GDM1 (cell line): ENCODE measurements around the gene TMBIM4.

Experiments used
- DNase-seq: peaks from one replicate; lab custom pipeline; 2025; lab: John Stamatoyannopoulos, UW

Gene TMBIM4

DNA sequence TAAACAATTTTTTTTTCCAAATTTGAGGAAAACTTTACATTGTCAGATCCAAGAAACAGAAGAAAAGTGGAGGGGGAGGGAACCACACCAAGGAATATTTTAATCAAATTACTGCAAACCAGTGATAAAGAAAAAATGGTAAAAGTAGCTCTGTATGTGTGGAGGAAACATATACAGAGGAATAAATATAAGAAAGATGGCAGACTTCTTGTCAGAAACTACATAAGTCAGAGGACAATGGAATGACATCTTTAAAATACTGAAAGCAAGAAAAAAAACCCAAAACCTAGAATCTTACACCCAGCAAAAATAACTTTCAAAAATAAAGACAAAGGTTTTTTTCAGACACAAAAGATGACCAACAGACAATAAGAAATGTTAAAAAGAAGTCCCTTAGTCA lies 29.1 kb downstream of the TMBIM4 start:
- no peak for DNase-seq

GRCh38 chr12:66139328-66139727 lies 30.5 kb downstream of the TMBIM4 start:
- no peak for DNase-seq

GRCh38 chr12:66137937-66138336 lies 31.9 kb downstream of the TMBIM4 start:
- no peak for DNase-seq

GRCh38 chr12:66132408-66132807 lies 37.4 kb downstream of the TMBIM4 start:
- DNase-seq, result no peak

DNA sequence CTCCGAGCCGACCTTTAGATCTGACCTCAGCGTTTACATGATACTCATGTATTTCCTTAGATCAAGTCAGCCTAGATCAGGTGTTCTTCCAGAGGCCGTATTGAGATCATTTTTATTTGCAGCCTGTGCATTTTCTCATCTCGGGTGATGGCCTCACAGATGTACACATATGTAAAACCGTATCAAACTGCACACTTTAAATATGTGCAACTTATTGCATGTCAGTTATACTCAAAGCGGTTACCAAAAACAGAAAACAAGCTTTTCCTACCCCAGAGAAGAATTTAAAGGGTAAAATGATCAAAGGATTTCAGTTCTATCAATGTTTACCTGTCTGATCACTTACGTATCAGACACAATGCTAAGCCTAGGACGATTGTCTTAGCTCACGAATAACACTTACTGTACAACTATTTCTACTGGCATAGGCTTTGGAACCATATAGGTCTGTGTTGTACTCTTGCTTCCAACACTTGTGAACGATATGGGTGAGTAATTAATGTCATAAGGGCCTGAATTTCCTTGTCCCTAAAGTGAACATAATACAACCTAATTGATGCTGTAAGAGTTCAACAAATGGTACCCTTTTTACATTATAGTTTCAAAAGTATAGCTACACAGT lies 38.6 kb downstream of the TMBIM4 start:
- no peak for DNase-seq

- DNase-seq, result peak; percentile 78
These were observed 39.3 kb downstream of the TMBIM4 start, which contains the start of gene LLPH for GRCh38 chr12:66130267-66131066. TSS of gene LLPH (minus strand) at chr12:66130750. CDS start at chr12:66129106, 1,644 bp downstream.

DNA sequence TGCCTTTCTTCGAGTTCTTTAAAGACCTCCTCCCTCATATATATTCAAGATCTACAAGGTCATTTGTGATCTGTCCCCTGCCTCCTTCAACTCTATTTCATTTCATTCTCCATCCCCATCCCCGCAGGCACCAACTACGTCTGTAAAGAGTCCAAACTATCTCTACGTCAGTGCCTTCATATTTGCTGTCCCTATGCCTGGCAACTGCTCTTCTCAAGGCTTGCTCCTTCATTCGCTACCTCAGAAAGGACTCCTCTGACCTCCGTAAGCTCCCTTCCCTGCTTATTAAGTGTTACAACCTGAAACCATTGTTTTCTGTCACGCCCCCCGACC lies 39.9 kb downstream of the TMBIM4 start:
- DNase-seq, result no peak

GRCh38 chr12:66127650-66128049 lies 42.1 kb downstream of the TMBIM4 start:
- DNase-seq, result no peak

DNA sequence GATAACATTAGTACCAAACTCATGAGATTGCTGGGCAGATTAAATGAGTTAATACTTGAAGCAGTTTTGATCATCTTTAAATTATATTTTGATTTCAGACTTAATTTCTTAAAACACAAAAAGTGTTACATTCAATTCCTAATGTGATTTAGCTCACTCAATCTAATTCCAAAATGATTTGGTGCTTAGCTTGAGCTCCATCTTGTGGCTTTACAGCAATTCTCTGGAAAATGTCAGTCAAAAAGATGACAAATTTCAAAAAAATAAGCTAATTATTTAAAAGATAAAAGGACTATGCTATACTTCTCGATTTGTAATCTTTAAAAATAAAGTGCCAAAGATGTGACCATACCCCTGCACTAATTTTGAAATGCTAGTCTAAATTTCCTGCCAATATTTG lies 49.3 kb downstream of the TMBIM4 start:
- DNase-seq, result no peak

DNA sequence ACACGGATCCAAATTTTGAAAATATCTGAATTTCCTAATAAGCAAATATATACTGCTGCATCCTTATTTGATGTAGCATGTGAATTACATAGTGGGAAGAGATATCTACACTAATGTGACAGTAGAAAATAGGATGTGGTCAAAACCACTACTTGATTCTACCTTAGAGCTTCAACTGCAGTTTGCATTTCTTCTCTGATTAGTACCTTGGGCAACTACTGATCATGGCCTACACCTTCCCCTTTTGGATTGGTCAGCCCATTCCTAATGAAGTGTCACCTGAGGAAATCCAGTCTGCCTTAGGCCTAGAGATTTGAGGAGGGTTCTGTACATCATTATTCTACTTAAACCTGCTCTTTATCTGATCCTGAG lies 49.9 kb downstream of the TMBIM4 start:
- no peak for DNase-seq

DNA sequence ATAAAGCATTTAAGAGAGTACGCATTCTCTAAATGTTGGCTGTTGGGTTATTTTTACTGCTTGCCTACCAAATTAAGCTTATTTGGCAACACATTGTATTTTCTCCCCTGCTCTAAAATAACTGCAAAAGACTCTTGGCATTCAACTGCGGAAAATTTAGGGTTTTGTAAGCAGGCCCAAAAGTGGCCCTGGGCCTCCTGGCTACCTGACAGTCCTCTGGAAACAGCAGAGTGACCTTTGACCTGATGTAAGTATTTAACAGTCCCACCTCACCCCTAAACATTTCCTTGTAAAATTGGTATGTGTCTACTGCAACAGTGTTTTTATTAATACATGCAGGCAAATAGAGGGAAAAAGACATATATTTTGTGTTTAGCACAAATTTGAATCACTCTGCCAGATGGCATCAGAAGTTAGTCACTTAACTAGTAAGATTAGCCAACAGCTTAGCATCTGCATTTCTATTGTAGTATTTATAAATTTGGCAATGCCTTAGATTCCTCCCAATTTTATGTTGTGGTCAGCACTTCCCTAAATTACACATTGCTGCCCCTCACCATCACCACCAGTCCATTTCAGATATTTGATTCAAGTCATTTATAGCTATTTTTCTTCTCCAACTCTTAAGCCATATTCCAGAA lies 50.4 kb downstream of the TMBIM4 start:
- DNase-seq, result no peak

DNA sequence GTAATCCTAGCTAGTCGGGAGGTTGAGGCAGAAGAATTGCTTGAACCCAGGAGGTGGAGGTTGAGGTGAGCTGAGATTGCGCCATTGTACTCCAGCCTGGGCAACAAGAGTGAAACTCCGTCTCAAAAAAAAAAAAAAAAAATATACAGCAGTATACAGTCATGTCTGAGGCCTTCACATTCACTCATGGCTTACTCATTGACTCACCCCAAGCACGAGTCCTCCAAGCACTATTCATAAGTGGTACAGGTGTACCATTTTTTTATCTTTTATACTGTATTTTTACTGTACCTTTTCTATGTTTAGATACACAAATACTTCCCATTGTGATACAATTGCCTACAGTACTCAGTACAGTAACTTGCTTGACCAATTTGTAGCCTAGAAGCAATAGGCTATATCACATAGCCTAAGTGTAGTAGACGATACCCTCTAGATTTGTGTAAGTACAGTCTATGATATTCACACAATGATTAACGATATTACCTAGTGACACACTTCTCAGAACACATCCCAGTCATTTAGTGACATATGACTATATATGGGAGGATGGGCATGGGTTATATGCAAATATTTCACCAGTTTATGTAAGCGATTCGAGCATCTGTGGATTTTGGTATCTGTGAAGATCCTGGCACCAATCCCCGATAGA lies 51.4 kb downstream of the TMBIM4 start:
- no peak for DNase-seq

DNA sequence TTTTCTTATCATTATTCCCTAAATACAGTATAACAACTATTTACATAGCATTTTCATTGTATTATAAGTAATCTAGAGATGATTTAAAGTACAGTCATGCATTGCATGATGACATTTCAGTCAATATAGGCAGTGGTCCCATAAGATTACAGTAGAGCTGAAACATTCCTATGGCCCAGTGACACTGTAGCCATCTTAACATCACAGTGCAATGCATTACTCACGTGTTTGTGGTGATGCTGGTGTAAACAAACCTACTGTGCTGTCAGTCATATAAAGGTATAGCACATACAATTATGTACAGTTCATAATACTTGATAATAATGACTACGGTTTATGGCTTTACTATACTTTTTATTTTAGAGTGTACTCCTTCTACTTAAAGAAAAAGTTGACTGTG lies 52.6 kb downstream of the TMBIM4 start:
- no peak for DNase-seq

DNA sequence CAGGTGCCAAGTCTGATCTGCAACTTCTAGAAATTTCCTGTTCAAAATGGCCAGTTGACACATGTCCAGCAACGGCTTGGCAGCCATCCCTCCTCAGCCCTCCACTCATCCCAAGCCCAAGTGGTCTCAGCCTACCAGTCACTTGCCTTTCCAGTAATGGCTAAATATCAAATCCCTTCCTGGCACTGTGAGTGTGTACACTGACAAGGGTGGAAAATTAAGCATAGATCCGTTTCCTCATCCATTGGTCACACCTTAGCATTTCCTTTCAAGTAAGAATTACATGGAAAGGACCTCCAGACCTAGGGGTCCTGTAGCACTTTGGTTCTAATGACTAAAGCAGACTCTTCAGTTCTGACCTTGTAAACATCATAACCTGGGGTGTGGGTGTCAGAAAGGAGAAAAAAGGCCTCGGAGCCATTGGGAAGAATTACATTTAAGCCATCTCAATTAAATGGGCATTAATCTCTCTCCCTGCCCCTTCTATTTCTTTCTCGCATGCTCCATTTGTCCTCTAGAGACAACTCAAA lies 54.7 kb downstream of the TMBIM4 start:
- DNase-seq, result no peak

GRCh38 chr12:66113471-66113870 lies 56.3 kb downstream of the TMBIM4 start:
- no peak for DNase-seq

GRCh38 chr12:66111605-66112004 lies 58.2 kb downstream of the TMBIM4 start:
- DNase-seq, result no peak

DNA sequence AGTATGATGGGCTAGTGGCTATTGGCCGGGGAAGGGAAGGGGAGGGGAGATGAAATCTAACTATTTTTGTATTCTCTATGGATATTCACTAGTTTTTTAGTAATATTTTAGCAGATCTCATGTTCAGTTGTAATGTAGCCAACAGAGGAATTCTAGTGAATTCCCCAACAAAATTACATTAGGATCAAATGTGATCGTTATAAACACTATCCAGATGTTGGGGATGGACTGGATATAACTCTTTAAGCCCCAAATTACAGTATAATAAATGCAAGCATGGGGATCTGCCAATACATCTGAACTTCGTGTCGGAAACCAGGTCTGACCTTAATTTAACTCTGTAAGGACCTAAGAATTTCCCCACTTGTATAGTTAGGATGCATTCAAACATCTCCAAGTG lies 60.7 kb downstream of the TMBIM4 start:
- DNase-seq, result no peak

GRCh38 chr12:66108386-66108785 lies 61.4 kb downstream of the TMBIM4 start:
- no peak for DNase-seq

DNA sequence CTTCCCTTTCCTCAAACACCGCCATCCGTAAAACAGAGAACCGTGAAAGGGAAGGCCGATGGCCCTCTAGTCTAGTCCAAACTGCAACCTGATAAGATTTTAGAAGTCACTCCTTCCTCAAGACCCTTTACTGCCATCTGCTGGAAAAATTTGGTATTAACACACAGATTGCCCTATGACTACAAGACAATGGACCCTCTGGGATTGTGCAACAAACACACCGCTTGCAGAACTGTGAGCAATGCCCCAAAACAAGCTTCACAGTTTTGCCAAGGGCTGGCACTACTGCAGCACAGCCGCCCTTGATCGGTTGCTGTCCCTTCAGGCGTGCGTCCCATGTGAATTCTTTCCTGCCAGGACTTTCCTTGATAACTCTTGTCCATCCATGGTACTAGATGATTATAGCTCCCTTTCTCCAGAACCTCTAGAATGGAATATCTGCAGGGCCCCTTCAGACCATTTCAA lies 62.3 kb downstream of the TMBIM4 start:
- peak; percentile 50 for DNase-seq

GRCh38 chr12:66103016-66103913 lies 66.5 kb downstream of the TMBIM4 start:
- no peak for DNase-seq

GRCh38 chr12:66092559-66093269 lies 77.1 kb downstream of the TMBIM4 start:
- DNase-seq, result no peak
